KMS-11 (cell line): ENCODE measurements around the gene WDR11.

Experiments used
- H2AFZ ChIP-seq: fragments of 200-600 bp; sonication (generic); 2 replicates; pipeline ENCODE4 v1.6.1; 2016; ENCODE audit warnings: antibody characterized with exemption, mixed run types, low read depth
- H3K27ac ChIP-seq: fragments of 200-600 bp; sonication (generic); 2 replicates; pipeline ENCODE4 v1.6.1; 2016; ENCODE audit warnings: mild to moderate bottlenecking, mixed run types
- H3K27me3 ChIP-seq: fragments of 200-600 bp; sonication (generic); 2 replicates; pipeline ENCODE4 v1.6.1; 2017; ENCODE audit warnings: mild to moderate bottlenecking, low read depth, mixed run types, moderate library complexity; ENCODE audit not compliant: insufficient read depth
- H3K36me3 ChIP-seq: fragments of 200-600 bp; sonication (generic); 2 replicates; pipeline ENCODE4 v1.6.1; 2017; ENCODE audit warnings: mild to moderate bottlenecking, mixed run types; ENCODE audit not compliant: insufficient read depth
- H3K4me1 ChIP-seq: fragments of 200-600 bp; sonication (generic); 2 replicates; pipeline ENCODE4 v1.6.1; 2016; ENCODE audit warnings: mild to moderate bottlenecking, low read depth, mixed run types; ENCODE audit not compliant: poor library complexity, severe bottlenecking
- H3K4me2 ChIP-seq: fragments of 200-600 bp; sonication (generic); 2 replicates; pipeline ENCODE4 v1.7.0; 2016; ENCODE audit warnings: mild to moderate bottlenecking, mixed run types
- H3K4me3 ChIP-seq: fragments of 200-600 bp; sonication (generic); IDR thresholded peaks from 2 replicates; pipeline ENCODE4 v1.6.1; 2017; ENCODE audit warnings: low read depth, low read length, mixed read lengths; ENCODE audit not compliant: insufficient read depth
- H3K79me2 ChIP-seq: fragments of 200-600 bp; sonication (generic); 2 replicates; pipeline ENCODE4 v1.6.1; 2016; ENCODE audit warnings: low read depth, mixed run types; ENCODE audit not compliant: insufficient read depth
- H3K9ac ChIP-seq: fragments of 200-600 bp; sonication (generic); 2 replicates; pipeline ENCODE4 v1.6.1; 2016; ENCODE audit warnings: mild to moderate bottlenecking, mixed run types
- H4K20me1 ChIP-seq: fragments of 200-600 bp; sonication (generic); 2 replicates; pipeline ENCODE4 v1.6.1; 2016; ENCODE audit warnings: mild to moderate bottlenecking, mixed run types; ENCODE audit not compliant: insufficient read depth
- TF ChIP-seq, protein P1 (sequence below): fragments of 200-600 bp; sonication (generic); conservative IDR thresholded peaks from 2 replicates; pipeline ENCODE4 v1.6.1; 2017; ENCODE audit warnings: low read depth, mild to moderate bottlenecking, antibody characterized with exemption, low read length, moderate library complexity, mixed read lengths

WDR11 gene, protein sequence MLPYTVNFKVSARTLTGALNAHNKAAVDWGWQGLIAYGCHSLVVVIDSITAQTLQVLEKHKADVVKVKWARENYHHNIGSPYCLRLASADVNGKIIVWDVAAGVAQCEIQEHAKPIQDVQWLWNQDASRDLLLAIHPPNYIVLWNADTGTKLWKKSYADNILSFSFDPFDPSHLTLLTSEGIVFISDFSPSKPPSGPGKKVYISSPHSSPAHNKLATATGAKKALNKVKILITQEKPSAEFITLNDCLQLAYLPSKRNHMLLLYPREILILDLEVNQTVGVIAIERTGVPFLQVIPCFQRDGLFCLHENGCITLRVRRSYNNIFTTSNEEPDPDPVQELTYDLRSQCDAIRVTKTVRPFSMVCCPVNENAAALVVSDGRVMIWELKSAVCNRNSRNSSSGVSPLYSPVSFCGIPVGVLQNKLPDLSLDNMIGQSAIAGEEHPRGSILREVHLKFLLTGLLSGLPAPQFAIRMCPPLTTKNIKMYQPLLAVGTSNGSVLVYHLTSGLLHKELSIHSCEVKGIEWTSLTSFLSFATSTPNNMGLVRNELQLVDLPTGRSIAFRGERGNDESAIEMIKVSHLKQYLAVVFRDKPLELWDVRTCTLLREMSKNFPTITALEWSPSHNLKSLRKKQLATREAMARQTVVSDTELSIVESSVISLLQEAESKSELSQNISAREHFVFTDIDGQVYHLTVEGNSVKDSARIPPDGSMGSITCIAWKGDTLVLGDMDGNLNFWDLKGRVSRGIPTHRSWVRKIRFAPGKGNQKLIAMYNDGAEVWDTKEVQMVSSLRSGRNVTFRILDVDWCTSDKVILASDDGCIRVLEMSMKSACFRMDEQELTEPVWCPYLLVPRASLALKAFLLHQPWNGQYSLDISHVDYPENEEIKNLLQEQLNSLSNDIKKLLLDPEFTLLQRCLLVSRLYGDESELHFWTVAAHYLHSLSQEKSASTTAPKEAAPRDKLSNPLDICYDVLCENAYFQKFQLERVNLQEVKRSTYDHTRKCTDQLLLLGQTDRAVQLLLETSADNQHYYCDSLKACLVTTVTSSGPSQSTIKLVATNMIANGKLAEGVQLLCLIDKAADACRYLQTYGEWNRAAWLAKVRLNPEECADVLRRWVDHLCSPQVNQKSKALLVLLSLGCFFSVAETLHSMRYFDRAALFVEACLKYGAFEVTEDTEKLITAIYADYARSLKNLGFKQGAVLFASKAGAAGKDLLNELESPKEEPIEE

DNA sequence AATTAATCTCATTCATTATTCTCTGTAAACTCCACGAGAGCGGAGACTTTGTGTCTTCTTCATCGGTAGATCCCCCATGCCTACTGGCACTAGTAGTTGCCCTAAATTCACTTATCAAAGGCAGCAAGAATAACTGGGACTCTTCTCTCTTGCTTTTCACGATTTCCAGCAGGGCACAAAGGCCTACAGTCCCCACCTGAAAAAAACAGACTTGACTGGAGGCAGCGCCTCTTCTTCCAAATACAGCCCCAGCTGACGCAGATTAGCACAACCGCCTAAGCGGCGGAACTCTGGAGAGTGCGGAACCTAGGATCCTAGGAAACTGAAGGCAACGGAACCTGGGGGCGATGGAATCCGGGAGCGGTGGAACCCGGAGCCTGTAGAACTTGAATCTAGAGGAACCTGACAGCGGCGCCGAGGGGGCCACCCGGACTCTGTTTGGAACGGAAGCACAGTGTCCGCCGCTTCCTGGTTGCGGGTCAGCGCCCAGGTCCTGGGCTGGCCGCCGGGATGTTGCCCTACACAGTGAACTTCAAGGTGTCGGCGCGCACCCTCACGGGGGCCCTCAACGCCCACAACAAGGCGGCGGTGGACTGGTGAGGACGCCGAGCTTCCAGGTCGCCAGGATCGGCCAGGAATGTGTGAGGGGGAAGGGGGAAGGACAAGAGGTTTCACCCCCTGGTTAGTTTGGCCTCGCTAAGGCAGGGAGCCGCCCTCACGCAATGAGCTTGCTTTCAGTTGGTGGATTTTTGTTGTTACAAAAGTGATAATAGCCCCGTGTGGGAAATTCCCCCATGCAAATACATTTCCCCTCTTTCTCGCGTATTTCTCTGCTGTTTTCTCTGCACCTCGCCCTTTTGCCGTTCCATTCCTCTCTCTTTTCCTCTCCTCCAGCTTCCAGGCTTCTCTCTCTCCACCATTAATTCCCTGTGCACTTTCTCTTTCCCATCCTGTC, at the start of gene WDR11:
WDR11 (plus strand) TSS at position 452 of the 955 bp plus-strand sequence; CDS start at position 511, 59 bp downstream.
- peak within 1 kb of the TSS; percentile 78 for H3K9ac ChIP-seq
- no peaks in the 10 kb centered on the region for H3K27me3 ChIP-seq
- H3K4me1 ChIP-seq, result peaks cover 15% of the 10 kb centered on the region
- peaks cover 20% of the 10 kb centered on the region; the same call in 1 of the 2 replicates for H3K79me2 ChIP-seq
- no peaks in the 10 kb centered on the region for H4K20me1 ChIP-seq
- H3K4me2 ChIP-seq, result peak within 1 kb of the TSS; percentile 80
- TF ChIP-seq, protein P1, sequence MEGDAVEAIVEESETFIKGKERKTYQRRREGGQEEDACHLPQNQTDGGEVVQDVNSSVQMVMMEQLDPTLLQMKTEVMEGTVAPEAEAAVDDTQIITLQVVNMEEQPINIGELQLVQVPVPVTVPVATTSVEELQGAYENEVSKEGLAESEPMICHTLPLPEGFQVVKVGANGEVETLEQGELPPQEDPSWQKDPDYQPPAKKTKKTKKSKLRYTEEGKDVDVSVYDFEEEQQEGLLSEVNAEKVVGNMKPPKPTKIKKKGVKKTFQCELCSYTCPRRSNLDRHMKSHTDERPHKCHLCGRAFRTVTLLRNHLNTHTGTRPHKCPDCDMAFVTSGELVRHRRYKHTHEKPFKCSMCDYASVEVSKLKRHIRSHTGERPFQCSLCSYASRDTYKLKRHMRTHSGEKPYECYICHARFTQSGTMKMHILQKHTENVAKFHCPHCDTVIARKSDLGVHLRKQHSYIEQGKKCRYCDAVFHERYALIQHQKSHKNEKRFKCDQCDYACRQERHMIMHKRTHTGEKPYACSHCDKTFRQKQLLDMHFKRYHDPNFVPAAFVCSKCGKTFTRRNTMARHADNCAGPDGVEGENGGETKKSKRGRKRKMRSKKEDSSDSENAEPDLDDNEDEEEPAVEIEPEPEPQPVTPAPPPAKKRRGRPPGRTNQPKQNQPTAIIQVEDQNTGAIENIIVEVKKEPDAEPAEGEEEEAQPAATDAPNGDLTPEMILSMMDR, result no peak
- H3K27ac ChIP-seq, result peak within 1 kb of the TSS; percentile 70
- H2AFZ ChIP-seq, result peak within 1 kb of the TSS; percentile 93
- H3K4me3 ChIP-seq, result no peak within 1 kb of the TSS
- H3K36me3 ChIP-seq, result no peaks in the 10 kb centered on the region

DNA sequence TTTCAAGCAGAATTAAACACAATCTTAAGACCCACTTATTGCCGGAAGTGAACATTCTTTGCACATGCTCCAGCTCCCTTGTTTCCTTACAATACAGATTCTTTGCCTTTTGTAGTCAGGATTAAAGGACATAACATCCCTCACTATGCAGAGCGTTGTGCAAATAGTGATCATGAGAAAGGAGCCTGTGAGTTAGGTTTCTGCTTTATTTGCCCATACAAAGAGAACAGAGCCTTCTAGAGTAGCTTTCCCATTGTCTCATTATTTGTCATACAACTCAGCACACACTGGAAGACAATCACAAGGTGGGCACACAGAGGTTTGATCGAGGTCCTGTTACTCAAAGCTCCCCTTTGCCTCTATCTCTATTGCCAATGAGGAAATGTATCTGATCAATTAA, 48.2 kb upstream of the WDR11 start:
- no peak overlapping the region for H2AFZ ChIP-seq
- H3K4me1 ChIP-seq, result no peaks in the 10 kb centered on the region
- no peaks in the 10 kb centered on the region for H3K36me3 ChIP-seq
- H4K20me1 ChIP-seq, result no peaks in the 10 kb centered on the region
- TF ChIP-seq, protein P1, result no peak
- H3K27ac ChIP-seq, result no peak overlapping the region
- H3K27me3 ChIP-seq, result no peaks in the 10 kb centered on the region
- H3K9ac ChIP-seq, result no peak overlapping the region
- H3K4me3 ChIP-seq, result no peak overlapping the region
- no peaks in the 10 kb centered on the region for H3K79me2 ChIP-seq
- no peak overlapping the region for H3K4me2 ChIP-seq

DNA sequence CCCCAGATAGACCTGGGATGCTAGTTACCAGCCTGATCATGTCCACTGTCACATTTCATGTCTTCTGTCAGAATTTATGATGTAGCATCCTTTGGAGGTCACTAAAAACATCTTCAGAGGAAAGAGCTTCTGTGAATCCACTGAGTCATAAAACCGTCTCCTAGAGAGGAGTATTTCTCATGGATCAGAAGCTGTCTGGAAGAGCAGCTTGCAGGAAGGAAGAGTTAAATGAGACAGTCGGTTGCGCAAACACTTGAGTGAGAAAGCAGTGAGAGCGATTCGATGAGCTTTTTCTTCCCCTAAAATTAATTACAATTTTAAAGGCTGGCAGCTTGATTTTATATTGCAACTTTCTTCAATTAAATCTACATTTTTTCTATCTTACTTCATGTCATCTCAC, 47.2 kb upstream of the WDR11 start:
- H4K20me1 ChIP-seq, result no peaks in the 10 kb centered on the region
- H2AFZ ChIP-seq, result no peak overlapping the region
- no peaks in the 10 kb centered on the region for H3K79me2 ChIP-seq
- TF ChIP-seq, protein P1, result no peak
- no peak overlapping the region for H3K4me2 ChIP-seq
- H3K4me1 ChIP-seq, result no peaks in the 10 kb centered on the region
- no peaks in the 10 kb centered on the region for H3K27me3 ChIP-seq
- H3K27ac ChIP-seq, result no peak overlapping the region
- H3K9ac ChIP-seq, result no peak overlapping the region
- H3K36me3 ChIP-seq, result no peaks in the 10 kb centered on the region
- H3K4me3 ChIP-seq, result no peak overlapping the region
